ENCODE data around the gene RSBN1L.

- TF ChIP-seq CTCF (IDR thresholded peaks at IDR 0.05) (no peak), POLR2A (IDR thresholded peaks at IDR 0.05) (no peak)
These were observed 16.0 kb upstream of the RSBN1L start for GRCh38 chr7:77680266-77680665.
